Activated naive CD4-positive, alpha-beta T cell treated with anti-CD3 and anti-CD28 coated beads, Interleukin-2, amount 10 ng/mL, durations not matched to agents 7 days and 5 days (primary cell): ENCODE measurements around the gene SMIM5.

Experiments
- CTCF ChIA-PET: fragments of 350-600 bp; sonication (Branson Sonifier 250); formaldehyde crosslinking; loops from one replicate; lab custom pipeline; 2021; ENCODE audit warnings: antibody characterized with exemption; lab: Charles Lee
- DNase-seq: peaks from one replicate; pipeline ENCODE4 v3.0.0-alpha.2; 2020
- H3K27ac Mint-ChIP-seq: one replicate; pipeline ENCODE4 v1.8.0; 2021; ENCODE audit warnings: mild to moderate bottlenecking, moderate library complexity, mixed read lengths
- H3K27me3 Mint-ChIP-seq: one replicate; pipeline ENCODE4 v1.8.0; 2021; ENCODE audit warnings: mild to moderate bottlenecking, mixed read lengths
- H3K36me3 Mint-ChIP-seq: one replicate; pipeline ENCODE4 v1.8.0; 2021; ENCODE audit warnings: mixed read lengths
- H3K4me1 Mint-ChIP-seq: one replicate; pipeline ENCODE4 v1.8.0; 2021; ENCODE audit warnings: mixed read lengths
- H3K4me3 Mint-ChIP-seq: one replicate; pipeline ENCODE4 v1.8.0; 2021; ENCODE audit warnings: mild to moderate bottlenecking, moderate library complexity, mixed read lengths
- H3K9me3 Mint-ChIP-seq: one replicate; pipeline ENCODE4 v1.8.0; 2021; ENCODE audit warnings: mixed read lengths

Gene SMIM5

DNA sequence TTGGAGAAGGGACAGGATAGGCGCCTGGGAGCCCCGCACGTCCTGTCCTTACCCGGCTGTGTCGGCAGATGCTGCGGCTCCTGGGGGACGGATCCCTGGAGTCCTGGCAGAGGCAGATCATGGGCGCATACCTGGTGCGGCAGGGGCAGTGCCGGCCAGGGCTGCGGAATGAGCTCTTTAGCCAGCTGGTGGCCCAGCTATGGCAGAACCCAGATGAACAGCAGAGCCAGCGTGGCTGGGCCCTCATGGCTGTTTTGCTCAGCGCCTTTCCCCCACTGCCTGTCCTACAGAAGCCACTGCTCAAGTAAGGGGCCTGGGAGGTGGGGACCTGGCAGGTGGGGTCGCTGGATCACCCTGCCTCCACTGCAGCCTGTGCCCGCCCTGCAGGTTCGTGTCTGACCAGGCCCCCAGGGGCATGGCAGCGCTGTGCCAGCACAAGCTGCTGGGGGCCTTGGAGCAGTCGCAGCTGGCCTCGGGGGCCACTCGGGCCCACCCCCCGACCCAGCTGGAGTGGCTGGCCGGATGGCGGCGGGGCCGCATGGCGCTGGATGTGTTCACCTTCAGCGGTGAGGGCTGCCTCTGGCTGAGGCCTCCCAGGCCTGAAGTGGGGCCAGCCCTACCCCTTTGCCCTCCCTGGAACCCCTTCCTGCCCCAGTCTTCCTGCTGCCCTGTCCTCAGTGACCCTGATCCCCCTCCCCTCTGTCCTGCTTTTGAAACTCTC, 20.2 kb upstream of the SMIM5 start:
- Mint-ChIP-seq H3K36me3 (no peaks in the 10 kb centered on the region), H3K9me3 (no peaks in the 10 kb centered on the region), H3K4me3 (no peak overlapping the region), H3K27ac (no peak overlapping the region), H3K27me3 (no peaks in the 10 kb centered on the region), H3K4me1 (no peaks in the 10 kb centered on the region)
- no peak for DNase-seq
- CTCF ChIA-PET, result interaction anchor here (1.2 to 2.1 kb wide), 3 partner anchors 10 to 140 kb away, joined by 3 to 6 read pairs (median 3); no protein-coding TSS in a partner anchor

DNA sequence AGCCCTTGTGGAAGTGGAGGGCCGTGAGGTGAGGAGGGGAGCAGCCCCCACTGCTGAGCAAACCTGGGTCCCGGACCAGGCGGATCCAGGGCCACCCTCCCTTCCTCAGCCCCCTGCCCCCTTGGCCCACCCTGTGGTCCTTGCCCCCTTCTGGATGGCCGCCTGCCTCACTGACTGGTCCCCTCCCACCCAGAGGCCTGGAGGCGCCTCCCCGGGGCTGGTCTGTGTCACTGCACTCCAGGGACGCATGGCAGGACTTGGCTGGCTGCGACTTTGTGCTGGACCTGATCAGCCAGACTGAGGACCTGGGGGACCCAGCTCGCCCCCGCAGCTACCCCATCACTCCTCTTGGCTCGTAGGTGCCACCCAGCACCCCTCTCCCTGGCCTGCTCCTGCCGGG, 19.2 kb upstream of the SMIM5 start:
- no peaks in the 10 kb centered on the region for H3K4me1 Mint-ChIP-seq
- no peak for DNase-seq
- H3K27ac Mint-ChIP-seq, result no peak overlapping the region
- H3K9me3 Mint-ChIP-seq, result no peaks in the 10 kb centered on the region
- CTCF ChIA-PET, result interaction anchor here (0.6 to 2.1 kb wide), 2 partner anchors 13 to 19 kb away, joined by 3 to 6 read pairs; no protein-coding TSS in a partner anchor
- no peaks in the 10 kb centered on the region for H3K27me3 Mint-ChIP-seq
- H3K36me3 Mint-ChIP-seq, result no peaks in the 10 kb centered on the region
- no peak overlapping the region for H3K4me3 Mint-ChIP-seq

- Mint-ChIP-seq H3K9me3 (no peaks in the 10 kb centered on the region), H3K36me3 (no peaks in the 10 kb centered on the region), H3K4me1 (no peaks in the 10 kb centered on the region), H3K4me3 (no peak overlapping the region), H3K27me3 (no peaks in the 10 kb centered on the region), H3K27ac (no peak overlapping the region)
- DNase-seq, result no peak
- CTCF ChIA-PET, result interaction anchor here (0.6 kb wide), 1 partner anchor 18 kb away, joined by 3 read pairs; no protein-coding TSS in a partner anchor
These were observed 18.5 kb upstream of the SMIM5 start for GRCh38 chr17:75614556-75615270.

GRCh38 chr17:75615301-75615700, 17.9 kb upstream of the SMIM5 start:
- Mint-ChIP-seq H3K36me3 (no peaks in the 10 kb centered on the region), H3K9me3 (no peaks in the 10 kb centered on the region), H3K27me3 (no peaks in the 10 kb centered on the region), H3K4me3 (no peak overlapping the region), H3K4me1 (no peaks in the 10 kb centered on the region), H3K27ac (no peak overlapping the region)
- no peak for DNase-seq
- CTCF ChIA-PET, result no interaction called here

DNA sequence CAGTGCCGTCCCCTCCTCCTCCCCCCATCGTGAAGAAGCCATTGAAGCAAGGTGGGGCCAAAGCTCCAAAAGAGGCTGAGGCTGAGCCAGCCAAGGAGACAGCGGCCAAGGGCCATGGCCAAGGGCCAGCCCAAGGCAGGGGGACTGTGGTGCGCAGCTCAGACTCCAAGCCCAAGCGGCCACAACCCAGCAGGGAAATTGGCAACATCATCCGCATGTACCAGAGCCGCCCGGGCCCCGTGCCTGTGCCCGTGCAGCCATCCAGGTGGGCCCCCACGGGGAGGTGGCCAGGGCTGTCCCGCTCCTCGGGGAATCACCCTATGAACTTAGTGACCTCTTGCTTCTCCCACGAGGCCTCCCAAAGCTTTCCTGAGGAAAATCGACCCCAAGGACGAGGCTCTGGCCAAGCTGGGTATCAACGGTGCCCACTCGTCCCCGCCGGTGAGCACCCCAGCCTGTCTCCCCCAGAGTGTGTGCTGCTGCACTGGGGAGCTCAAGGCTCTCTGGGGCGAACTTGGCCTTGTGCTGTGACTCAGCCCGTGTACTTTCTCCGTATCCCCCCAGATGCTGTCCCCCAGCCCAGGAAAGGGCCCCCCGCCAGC, 16.6 kb upstream of the SMIM5 start:
- Mint-ChIP-seq H3K4me3 (no peak overlapping the region), H3K9me3 (no peaks in the 10 kb centered on the region), H3K4me1 (no peaks in the 10 kb centered on the region), H3K36me3 (no peaks in the 10 kb centered on the region), H3K27me3 (no peaks in the 10 kb centered on the region), H3K27ac (no peak overlapping the region)
- no peak for DNase-seq
- CTCF ChIA-PET, result interaction anchor here (0.6 to 2.2 kb wide), 5 partner anchors 10 to 195 kb away, joined by 3 to 9 read pairs (median 3); partner anchors contain the start of gene SMIM5

GRCh38 chr17:75617218-75617617, 16.0 kb upstream of the SMIM5 start:
- CTCF ChIA-PET, result interaction anchor here (0.9 to 2.2 kb wide), 3 partner anchors 11 to 131 kb away, joined by 3 to 9 read pairs (median 3); partner anchors contain the start of gene SMIM5
- Mint-ChIP-seq H3K27me3 (no peaks in the 10 kb centered on the region), H3K4me1 (no peaks in the 10 kb centered on the region), H3K4me3 (no peak overlapping the region), H3K36me3 (no peaks in the 10 kb centered on the region), H3K27ac (no peak overlapping the region), H3K9me3 (no peaks in the 10 kb centered on the region)
- DNase-seq, result no peak

DNA sequence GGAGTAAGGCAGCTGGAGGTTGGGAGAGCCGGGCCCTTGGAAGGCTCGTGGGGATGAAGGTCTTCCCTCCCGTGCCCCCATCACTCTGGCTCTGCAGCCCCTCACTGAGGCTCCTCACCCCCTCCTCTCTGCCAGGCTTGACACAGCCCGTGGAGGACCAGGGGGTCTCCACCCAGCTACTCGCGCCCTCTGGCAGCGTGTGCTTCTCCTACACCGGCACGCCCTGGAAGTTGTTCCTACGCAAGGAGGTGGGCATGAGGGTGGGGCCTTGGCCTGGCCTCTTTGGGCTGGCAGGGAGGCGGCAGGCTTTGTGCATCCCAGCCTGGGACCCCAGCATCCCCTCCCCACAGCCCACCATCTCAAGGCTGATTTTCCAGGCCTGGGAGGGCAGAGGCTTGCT, 15.6 kb upstream of the SMIM5 start:
- CTCF ChIA-PET, result interaction anchor here (1.2 to 2.2 kb wide), 2 partner anchors 11 to 16 kb away, joined by 3 to 9 read pairs; partner anchors contain the start of gene SMIM5
- Mint-ChIP-seq H3K27ac (no peak overlapping the region), H3K4me3 (no peak overlapping the region), H3K36me3 (no peaks in the 10 kb centered on the region), H3K4me1 (no peaks in the 10 kb centered on the region), H3K27me3 (no peaks in the 10 kb centered on the region), H3K9me3 (no peaks in the 10 kb centered on the region)
- no peak for DNase-seq

GRCh38 chr17:75619506-75620431, 13.5 kb upstream of the SMIM5 start:
- Mint-ChIP-seq H3K36me3 (no peaks in the 10 kb centered on the region), H3K9me3 (no peaks in the 10 kb centered on the region), H3K4me3 (no peak overlapping the region), H3K27me3 (no peaks in the 10 kb centered on the region), H3K4me1 (no peaks in the 10 kb centered on the region), H3K27ac (no peak overlapping the region)
- CTCF ChIA-PET, result interaction anchor here (0.7 to 3.7 kb wide), 10 partner anchors 9 to 133 kb away, joined by 3 to 26 read pairs (median 6); partner anchors contain the start of gene SMIM5
- DNase-seq, result peak; percentile 55

DNA sequence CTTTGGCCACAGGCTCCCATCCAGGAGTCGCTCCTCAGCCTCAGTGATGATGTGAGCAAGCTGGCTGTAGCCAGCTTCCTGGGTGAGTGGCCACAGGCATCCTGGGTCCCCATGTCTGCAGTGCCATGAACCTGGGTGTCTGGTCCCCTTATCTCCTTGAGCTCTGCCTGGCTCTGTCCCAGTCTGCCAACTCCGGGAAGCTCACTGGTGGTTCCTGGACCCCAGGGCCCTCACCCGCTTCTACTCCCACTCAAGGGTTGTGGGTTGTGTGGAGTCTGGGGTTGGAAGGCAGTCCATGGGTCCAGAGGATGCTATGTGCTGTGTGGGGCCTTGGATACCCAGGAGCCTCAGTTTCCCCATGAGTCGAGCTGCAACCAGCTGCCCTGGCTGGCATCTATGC, 11.7 kb upstream of the SMIM5 start:
- DNase-seq, result no peak
- Mint-ChIP-seq H3K4me3 (no peak overlapping the region), H3K9me3 (no peaks in the 10 kb centered on the region), H3K36me3 (no peaks in the 10 kb centered on the region), H3K4me1 (no peaks in the 10 kb centered on the region), H3K27me3 (no peaks in the 10 kb centered on the region), H3K27ac (no peak overlapping the region)
- CTCF ChIA-PET, result interaction anchor here (0.7 to 3.7 kb wide), 5 partner anchors 9 to 132 kb away, joined by 3 to 26 read pairs (median 7); partner anchors contain the start of gene SMIM5

GRCh38 chr17:75622076-75622475, 11.2 kb upstream of the SMIM5 start:
- H3K4me3 Mint-ChIP-seq, result no peak overlapping the region
- CTCF ChIA-PET, result interaction anchor here (0.7 to 18.1 kb wide), 5 partner anchors 8 to 129 kb away, joined by 3 to 380 read pairs (median 12); partner anchors contain the start of gene SMIM5
- no peaks in the 10 kb centered on the region for H3K36me3 Mint-ChIP-seq
- H3K27me3 Mint-ChIP-seq, result no peaks in the 10 kb centered on the region
- no peaks in the 10 kb centered on the region for H3K4me1 Mint-ChIP-seq
- no peaks in the 10 kb centered on the region for H3K9me3 Mint-ChIP-seq
- DNase-seq, result no peak
- no peak overlapping the region for H3K27ac Mint-ChIP-seq

DNA sequence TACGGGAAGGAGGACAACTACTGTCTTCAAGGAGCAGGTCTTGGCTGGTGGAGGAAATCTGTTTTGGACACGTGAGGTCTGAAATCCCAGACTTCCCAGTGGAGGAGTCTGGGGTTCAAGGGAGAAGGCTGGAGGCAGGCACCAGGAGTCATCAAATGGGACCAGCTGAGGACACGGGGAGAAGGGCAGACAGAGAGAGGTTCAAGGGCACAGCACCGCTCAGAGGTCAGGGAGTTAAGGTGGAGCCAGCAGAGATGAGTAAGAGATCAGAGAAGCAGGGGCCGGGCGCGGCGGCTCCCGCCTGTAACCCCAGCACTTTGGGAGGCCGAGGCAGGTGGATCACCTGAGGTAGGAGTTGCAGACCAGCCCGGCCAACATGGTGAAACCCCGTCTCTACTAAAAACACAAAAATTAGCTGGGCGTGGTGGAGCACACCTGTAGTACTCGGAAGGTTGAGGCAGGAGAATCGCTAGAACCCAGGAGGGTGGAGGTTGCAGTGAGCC, 10.4 kb upstream of the SMIM5 start:
- H3K9me3 Mint-ChIP-seq, result no peaks in the 10 kb centered on the region
- H3K27ac Mint-ChIP-seq, result no peak overlapping the region
- no peaks in the 10 kb centered on the region for H3K36me3 Mint-ChIP-seq
- CTCF ChIA-PET, result interaction anchor here (3.2 to 18.1 kb wide), 3 partner anchors 12 to 127 kb away, joined by 12 to 380 read pairs (median 30); partner anchors contain the start of gene SMIM5
- no peak for DNase-seq
- H3K4me1 Mint-ChIP-seq, result no peaks in the 10 kb centered on the region
- no peak overlapping the region for H3K4me3 Mint-ChIP-seq
- H3K27me3 Mint-ChIP-seq, result no peaks in the 10 kb centered on the region

DNA sequence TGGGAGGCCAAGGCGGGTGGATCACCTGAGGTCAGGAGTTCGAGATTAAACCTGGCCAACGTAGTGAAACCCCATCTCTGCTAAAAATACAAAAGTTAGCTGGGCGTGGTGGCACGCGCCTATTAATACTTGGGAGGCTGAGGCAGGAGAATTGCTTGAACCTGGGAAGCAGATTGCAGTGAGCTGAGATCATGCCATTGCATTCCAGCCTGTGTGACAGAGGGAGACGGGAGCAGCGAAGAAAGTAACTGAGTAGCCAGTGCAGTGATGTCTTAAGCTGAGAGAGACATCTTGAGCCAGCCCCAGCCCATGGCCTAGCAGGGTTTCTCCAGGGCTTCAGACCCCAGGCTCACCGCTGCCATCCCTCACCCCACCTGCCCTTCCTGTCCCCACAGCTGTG, 9.8 kb upstream of the SMIM5 start:
- no peaks in the 10 kb centered on the region for H3K9me3 Mint-ChIP-seq
- CTCF ChIA-PET, result interaction anchor here (0.6 to 18.1 kb wide), 4 partner anchors 11 to 126 kb away, joined by 3 to 380 read pairs (median 21); partner anchors contain the start of gene SMIM5
- no peak overlapping the region for H3K27ac Mint-ChIP-seq
- no peaks in the 10 kb centered on the region for H3K27me3 Mint-ChIP-seq
- H3K4me3 Mint-ChIP-seq, result no peak overlapping the region
- no peak for DNase-seq
- H3K4me1 Mint-ChIP-seq, result no peaks in the 10 kb centered on the region
- H3K36me3 Mint-ChIP-seq, result no peaks in the 10 kb centered on the region

- no peaks in the 10 kb centered on the region for H3K27me3 Mint-ChIP-seq
- H3K4me3 Mint-ChIP-seq, result no peak overlapping the region
- DNase-seq, result no peak
- CTCF ChIA-PET, result interaction anchor here (0.6 to 18.1 kb wide), 5 partner anchors 11 to 125 kb away, joined by 3 to 380 read pairs (median 12); partner anchors contain the start of gene SMIM5
- no peaks in the 10 kb centered on the region for H3K9me3 Mint-ChIP-seq
- H3K36me3 Mint-ChIP-seq, result no peaks in the 10 kb centered on the region
- H3K27ac Mint-ChIP-seq, result no peak overlapping the region
- no peaks in the 10 kb centered on the region for H3K4me1 Mint-ChIP-seq
These were observed 9.2 kb upstream of the SMIM5 start for GRCh38 chr17:75624021-75624420.
